NK-92 (cell line): Measurements from ENCODE around the gene ADAM8.
"Not testable (repeated sequence)": the region's sequence is repeated elsewhere in the genome, so short reads cannot be mapped to it uniquely, and the experiment has no call there.

Experiments
- DNase-seq: peaks from one replicate; lab custom pipeline; 2025; ENCODE audit not compliant: unreplicated experiment; lab: John Stamatoyannopoulos, UW

ADAM8 gene

GRCh38 chr10:133234796-133235195, 41.9 kb downstream of the ADAM8 start:
- DNase-seq, result not testable (repeated sequence)

- DNase-seq, result no peak
Measured at GRCh38 chr10:133231946-133232574, 44.6 kb downstream of the ADAM8 start.

GRCh38 chr10:133231244-133231945, 45.3 kb downstream of the ADAM8 start:
- no peak for DNase-seq

GRCh38 chr10:133230387-133231195, 46.1 kb downstream of the ADAM8 start:
- no peak for DNase-seq

DNA sequence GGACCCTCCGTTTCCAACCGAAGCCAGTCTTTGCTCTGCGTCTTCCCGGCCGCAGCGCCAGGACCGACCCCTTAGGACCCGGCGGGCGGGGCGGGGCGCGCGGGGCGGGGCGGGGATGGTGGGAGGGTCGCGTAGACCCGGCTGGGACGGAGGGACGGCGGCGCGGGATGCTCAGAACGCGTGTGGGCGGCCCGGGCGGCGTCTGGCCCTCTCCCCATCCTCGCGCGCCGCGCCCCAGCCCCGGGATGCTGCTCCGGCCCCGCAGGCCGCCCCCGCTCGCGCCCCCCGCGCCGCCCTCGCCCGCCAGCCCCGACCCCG, 46.7 kb downstream of the ADAM8 start, which contains the start of gene UTF1:
Gene UTF1, plus strand, starts transcription at position 174 of the 318 bp plus-strand sequence. Its CDS starts 72 bp downstream, at position 246.
- DNase-seq, result no peak

GRCh38 chr10:133229265-133230043, 47.2 kb downstream of the ADAM8 start:
- no peak for DNase-seq

- DNase-seq, result no peak
Measured at GRCh38 chr10:133227256-133227655, 49.4 kb downstream of the ADAM8 start.

GRCh38 chr10:133226251-133226808, 50.3 kb downstream of the ADAM8 start:
- DNase-seq, result no peak

DNA sequence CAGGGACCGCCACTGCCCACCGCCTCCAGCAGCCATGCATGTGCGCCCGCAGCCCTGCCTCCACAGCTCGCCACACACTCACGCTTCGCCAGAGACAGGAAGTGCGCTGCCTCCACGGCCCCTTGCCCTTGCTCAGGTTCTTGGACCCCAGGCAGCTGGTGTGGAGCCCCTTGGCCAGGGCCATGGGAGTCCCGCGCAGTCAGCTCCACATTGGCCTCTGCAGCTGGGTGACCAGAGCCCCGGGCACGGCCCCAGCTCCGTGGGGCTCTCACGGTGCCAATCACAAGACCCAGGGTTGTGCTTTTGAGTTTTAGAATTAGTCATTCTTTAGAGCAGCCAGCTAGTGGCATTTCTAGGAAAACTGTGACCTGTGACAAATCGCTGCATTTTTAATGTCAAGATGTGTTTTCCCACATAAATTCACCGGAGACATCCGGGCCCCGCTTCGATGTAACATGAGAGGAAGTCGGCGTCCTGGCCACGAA, 50.9 kb downstream of the ADAM8 start:
- DNase-seq, result no peak

GRCh38 chr10:133224756-133225372, 51.8 kb downstream of the ADAM8 start:
- DNase-seq, result no peak

DNA sequence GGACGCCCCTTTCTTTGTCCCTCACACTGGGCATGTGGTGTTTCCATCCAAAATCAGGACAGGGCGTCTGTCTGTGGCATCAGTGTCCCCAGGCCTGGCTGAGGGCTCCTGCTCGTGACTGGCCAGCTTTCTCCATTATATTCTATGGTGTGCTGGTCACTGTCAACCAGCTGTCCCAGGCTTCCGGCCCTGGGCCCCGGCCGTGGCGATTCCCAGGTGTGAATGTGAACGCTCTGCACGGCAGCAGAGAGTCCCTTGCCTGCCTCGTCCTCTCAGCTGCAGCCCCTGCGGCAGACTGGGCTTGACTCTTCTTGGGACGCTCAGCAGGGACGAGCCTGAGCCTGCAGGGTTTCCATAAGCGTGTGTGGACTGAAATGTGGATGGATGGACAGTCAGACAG, 52.6 kb downstream of the ADAM8 start:
- DNase-seq, result no peak

- DNase-seq, result not testable (repeated sequence)
Measured at GRCh38 chr10:133221756-133222155, 54.9 kb downstream of the ADAM8 start.

DNA sequence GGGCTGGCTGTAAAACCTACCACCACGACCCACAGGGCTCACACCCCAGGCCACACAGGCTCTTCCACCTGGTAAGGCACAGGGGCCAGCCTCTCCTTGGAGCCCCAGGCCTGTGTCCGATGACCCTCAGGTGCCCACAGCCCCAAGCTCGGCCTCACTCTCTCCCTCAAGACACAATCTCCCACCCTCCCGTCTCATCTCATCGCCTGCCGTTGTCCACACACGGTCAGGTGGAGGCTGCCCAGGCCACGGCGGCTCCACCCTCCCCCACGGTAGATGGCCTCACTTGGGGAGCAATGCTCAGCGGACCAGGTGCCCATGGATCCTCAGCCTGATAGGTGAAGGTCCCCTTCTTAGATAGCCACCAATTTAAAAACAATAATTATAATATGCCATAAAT, 55.3 kb downstream of the ADAM8 start:
- no peak for DNase-seq

DNA sequence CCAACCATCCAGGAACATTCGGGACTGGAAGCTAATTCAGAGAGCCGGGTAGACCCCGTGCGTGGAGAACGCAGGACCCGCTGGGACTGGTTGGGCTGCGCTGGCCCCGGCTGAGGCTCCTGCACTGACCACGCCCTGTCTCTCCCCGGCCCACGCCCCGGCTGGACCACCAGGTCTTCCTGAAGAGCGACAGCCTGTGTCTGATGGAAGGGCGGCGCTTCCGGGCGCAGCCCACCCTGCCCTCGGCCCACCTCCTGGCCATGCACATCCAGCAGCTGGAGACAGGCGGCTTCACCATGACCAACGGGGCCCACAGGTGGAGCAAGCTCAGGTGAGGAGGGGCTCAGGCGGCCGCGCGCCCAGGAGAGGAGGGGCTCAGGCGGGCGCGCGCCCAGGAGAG, 56.9 kb downstream of the ADAM8 start:
- no peak for DNase-seq

- no peak for DNase-seq
Measured at GRCh38 chr10:133218891-133219290, 57.8 kb downstream of the ADAM8 start.

DNA sequence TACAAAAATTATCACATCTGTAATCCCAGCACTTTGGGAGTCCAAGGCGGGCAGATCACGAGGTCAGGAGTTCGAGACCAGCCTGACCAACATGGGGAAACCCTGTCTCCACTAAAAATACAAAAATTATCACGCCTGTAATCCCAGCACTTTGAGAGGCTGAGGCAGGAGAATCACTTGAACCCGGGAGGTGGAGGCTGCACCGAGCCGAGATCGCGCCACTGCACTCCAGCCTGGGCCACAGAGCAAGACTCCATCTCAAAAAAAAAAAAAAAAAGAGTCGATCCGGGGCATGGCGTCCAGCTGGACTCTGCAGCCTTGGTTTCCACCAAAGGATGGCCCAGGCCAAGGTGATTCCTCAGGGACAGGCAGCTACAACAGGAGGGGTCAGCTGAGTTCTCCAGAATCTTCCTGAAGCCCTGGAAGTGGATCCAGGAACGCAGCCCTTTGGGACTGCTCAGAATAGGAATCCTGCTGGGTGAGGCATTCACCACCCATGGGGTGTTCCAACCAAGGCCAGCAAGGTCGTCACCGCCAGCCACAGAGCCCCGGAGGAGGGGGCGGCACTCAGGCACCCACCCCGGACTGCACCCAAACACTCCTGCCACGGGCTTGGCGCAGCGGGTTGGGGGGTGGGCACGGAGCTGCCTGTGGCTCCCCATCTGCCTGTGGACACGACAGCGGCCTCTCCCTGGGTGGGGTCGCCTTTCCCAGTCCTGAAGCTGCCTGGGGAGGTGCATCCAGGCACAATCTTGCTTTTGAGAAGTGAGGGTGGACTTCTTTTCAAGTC, 58.7 kb downstream of the ADAM8 start:
- DNase-seq, result no peak

DNA sequence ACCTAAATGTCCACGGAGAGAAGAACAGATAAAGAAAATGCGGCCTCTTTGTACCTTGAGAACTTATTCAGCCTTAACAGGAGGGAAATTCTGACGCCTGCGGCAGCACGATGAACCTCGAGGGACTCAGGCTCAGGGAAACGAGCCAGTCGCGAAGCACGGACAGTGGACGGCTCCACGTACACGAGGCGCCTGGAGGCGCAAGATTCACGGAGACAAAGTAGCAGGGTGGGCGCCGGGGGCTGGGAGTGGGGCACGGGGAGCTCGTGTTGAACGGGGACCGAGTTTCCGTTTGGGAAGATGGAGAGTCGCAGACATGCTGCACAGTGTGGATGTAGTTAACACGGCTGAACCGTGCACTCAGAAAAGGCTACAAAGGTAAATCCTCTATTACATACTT, 59.9 kb downstream of the ADAM8 start:
- DNase-seq, result no peak

GRCh38 chr10:133215586-133215985, 61.1 kb downstream of the ADAM8 start:
- no peak for DNase-seq
